ENCODE results near the gene PZP.

PZP gene

GRCh38 chr12:9123781-9124382 lies 84.3 kb downstream of the PZP start:
- H3K4me3 Mint-ChIP-seq, result no peak overlapping the region
- no peaks in the 10 kb centered on the region for H3K27me3 Mint-ChIP-seq
- no peaks in the 10 kb centered on the region for H3K4me1 Mint-ChIP-seq (ENCODE audit: low read depth)
- H3K27ac Mint-ChIP-seq, result no peak overlapping the region
- no peaks in the 10 kb centered on the region for H3K9me3 Mint-ChIP-seq
- peaks cover 2% of the 10 kb centered on the region for H3K36me3 Mint-ChIP-seq (ENCODE audit: low read depth)

- Mint-ChIP-seq H3K4me3 (no peak overlapping the region), H3K4me1 (ENCODE audit: low read depth) (peaks cover 8% of the 10 kb centered on the region), H3K9me3 (no peaks in the 10 kb centered on the region), H3K27ac (no peak overlapping the region), H3K27me3 (no peaks in the 10 kb centered on the region), H3K36me3 (ENCODE audit: low read depth) (no peaks in the 10 kb centered on the region)
These were observed 86.0 kb downstream of the PZP start for GRCh38 chr12:9122091-9122609.

GRCh38 chr12:9120487-9121184 lies 87.6 kb downstream of the PZP start:
- peaks cover 18% of the 10 kb centered on the region for H3K4me1 Mint-ChIP-seq (ENCODE audit: low read depth)
- H3K27ac Mint-ChIP-seq, result no peak overlapping the region
- no peak overlapping the region for H3K4me3 Mint-ChIP-seq
- no peaks in the 10 kb centered on the region for H3K36me3 Mint-ChIP-seq (ENCODE audit: low read depth)
- no peaks in the 10 kb centered on the region for H3K9me3 Mint-ChIP-seq
- H3K27me3 Mint-ChIP-seq, result no peaks in the 10 kb centered on the region

- Mint-ChIP-seq H3K4me3 (no peak overlapping the region), H3K27me3 (no peaks in the 10 kb centered on the region), H3K4me1 (ENCODE audit: low read depth) (peaks cover 25% of the 10 kb centered on the region), H3K9me3 (no peaks in the 10 kb centered on the region), H3K36me3 (ENCODE audit: low read depth) (no peaks in the 10 kb centered on the region), H3K27ac (no peak overlapping the region)
These were observed 90.0 kb downstream of the PZP start for GRCh38 chr12:9118158-9118557.

- no peaks in the 10 kb centered on the region for H3K27me3 Mint-ChIP-seq
- H3K4me1 Mint-ChIP-seq (ENCODE audit: low read depth), result peaks cover 25% of the 10 kb centered on the region
- H3K9me3 Mint-ChIP-seq, result no peaks in the 10 kb centered on the region
- H3K4me3 Mint-ChIP-seq, result no peak within 1 kb of the TSS
- no peaks in the 10 kb centered on the region for H3K36me3 Mint-ChIP-seq (ENCODE audit: low read depth)
- no peak within 1 kb of the TSS for H3K27ac Mint-ChIP-seq
These were observed 92.2 kb downstream of the PZP start, which contains the start of gene A2M for GRCh38 chr12:9115731-9116559. Gene A2M (minus strand): TSS chr12:9115919. CDS start chr12:9115849, 70 bp downstream.

- no peaks in the 10 kb centered on the region for H3K27me3 Mint-ChIP-seq
- no peak overlapping the region for H3K4me3 Mint-ChIP-seq
- no peaks in the 10 kb centered on the region for H3K36me3 Mint-ChIP-seq (ENCODE audit: low read depth)
- no peak overlapping the region for H3K27ac Mint-ChIP-seq
- H3K9me3 Mint-ChIP-seq, result no peaks in the 10 kb centered on the region
- H3K4me1 Mint-ChIP-seq (ENCODE audit: low read depth), result peaks cover 25% of the 10 kb centered on the region
These were observed 93.2 kb downstream of the PZP start for GRCh38 chr12:9114946-9115345.

GRCh38 chr12:9113987-9114309 lies 94.2 kb downstream of the PZP start:
- Mint-ChIP-seq H3K4me3 (no peak overlapping the region), H3K27ac (no peak overlapping the region), H3K9me3 (no peaks in the 10 kb centered on the region), H3K4me1 (ENCODE audit: low read depth) (peaks cover 25% of the 10 kb centered on the region), H3K27me3 (no peaks in the 10 kb centered on the region), H3K36me3 (ENCODE audit: low read depth) (no peaks in the 10 kb centered on the region)

GRCh38 chr12:9113296-9113986 lies 94.8 kb downstream of the PZP start:
- Mint-ChIP-seq H3K4me1 (ENCODE audit: low read depth) (peaks cover 22% of the 10 kb centered on the region), H3K4me3 (no peak overlapping the region), H3K27ac (no peak overlapping the region), H3K27me3 (no peaks in the 10 kb centered on the region), H3K36me3 (ENCODE audit: low read depth) (no peaks in the 10 kb centered on the region), H3K9me3 (no peaks in the 10 kb centered on the region)

GRCh38 chr12:9112076-9112853 lies 95.9 kb downstream of the PZP start:
- Mint-ChIP-seq H3K4me3 (no peak overlapping the region), H3K9me3 (no peaks in the 10 kb centered on the region), H3K27ac (no peak overlapping the region), H3K4me1 (ENCODE audit: low read depth) (peaks cover 17% of the 10 kb centered on the region), H3K36me3 (ENCODE audit: low read depth) (no peaks in the 10 kb centered on the region), H3K27me3 (no peaks in the 10 kb centered on the region)

GRCh38 chr12:9111525-9111924 lies 96.7 kb downstream of the PZP start:
- no peaks in the 10 kb centered on the region for H3K27me3 Mint-ChIP-seq
- no peaks in the 10 kb centered on the region for H3K9me3 Mint-ChIP-seq
- no peaks in the 10 kb centered on the region for H3K36me3 Mint-ChIP-seq (ENCODE audit: low read depth)
- H3K4me1 Mint-ChIP-seq (ENCODE audit: low read depth), result peaks cover 16% of the 10 kb centered on the region
- no peak overlapping the region for H3K27ac Mint-ChIP-seq
- no peak overlapping the region for H3K4me3 Mint-ChIP-seq

- no peak overlapping the region for H3K4me3 Mint-ChIP-seq
- H3K9me3 Mint-ChIP-seq, result no peaks in the 10 kb centered on the region
- no peaks in the 10 kb centered on the region for H3K27me3 Mint-ChIP-seq
- H3K27ac Mint-ChIP-seq, result no peak overlapping the region
- H3K36me3 Mint-ChIP-seq (ENCODE audit: low read depth), result no peaks in the 10 kb centered on the region
- H3K4me1 Mint-ChIP-seq (ENCODE audit: low read depth), result peaks cover 10% of the 10 kb centered on the region
These were observed 98.3 kb downstream of the PZP start for GRCh38 chr12:9109737-9110491.

GRCh38 chr12:9109213-9109522 lies 99.0 kb downstream of the PZP start:
- no peak overlapping the region for H3K27ac Mint-ChIP-seq
- peaks cover 9% of the 10 kb centered on the region for H3K4me1 Mint-ChIP-seq (ENCODE audit: low read depth)
- H3K4me3 Mint-ChIP-seq, result no peak overlapping the region
- no peaks in the 10 kb centered on the region for H3K9me3 Mint-ChIP-seq
- H3K36me3 Mint-ChIP-seq (ENCODE audit: low read depth), result no peaks in the 10 kb centered on the region
- H3K27me3 Mint-ChIP-seq, result no peaks in the 10 kb centered on the region

GRCh38 chr12:9108504-9109212 lies 99.5 kb downstream of the PZP start:
- H3K27me3 Mint-ChIP-seq, result no peaks in the 10 kb centered on the region
- H3K4me1 Mint-ChIP-seq (ENCODE audit: low read depth), result peaks cover 12% of the 10 kb centered on the region
- H3K36me3 Mint-ChIP-seq (ENCODE audit: low read depth), result no peaks in the 10 kb centered on the region

More at GRCh38 chr12:9108504-9109212, 99.5 kb downstream of the PZP start:
- Mint-ChIP-seq H3K27ac (no peak overlapping the region), H3K4me3 (no peak overlapping the region), H3K9me3 (no peaks in the 10 kb centered on the region)
